ENCODE data around the gene PMEPA1. TPM values are rescaled to one million over a fixed set of nuclear protein-coding genes. Genes with fewer than 3 reads are reported as not detected.

The PMEPA1 gene
- total and polyA plus RNA-seq, 2 donors (not counting 1 experiment from before 2014, with no cell fraction given), result 9.9 to 37.4 TPM

GRCh38 chr20:57652606-57653545 is 56.9 kb downstream of the PMEPA1 start:
- H3K4me1 ChIP-seq (ENCODE audit: control insufficient read depth in 2 of 2, insufficient read depth in 2 of 2, low read length in 2 of 2), result peaks cover 4 to 10% of the 10 kb centered on the region in 2 donors
- no peak for ATAC-seq (ENCODE audit: low read depth)
- WGBS (ENCODE audit: insufficient coverage), result 96% methylated on average over 27 of the region's 28 CpGs
- no peak overlapping the region for H3K4me2 ChIP-seq (replicated peaks; ENCODE audit: low read depth, low read length, poor library complexity, severe bottlenecking)
- intact Hi-C loops (cut with micrococcal nuclease), result loop anchor here (10.0 kb wide), 1 partner anchor 192 kb away; no protein-coding TSS in a partner anchor
- Mint-ChIP-seq H3K27ac (no peak overlapping the region), H3K4me3 (no peak overlapping the region), H3K4me1 (peaks cover 19% of the 10 kb centered on the region), H3K27me3 (no peaks in the 10 kb centered on the region), H3K9me3 (ENCODE audit: insufficient read depth) (no peaks in the 10 kb centered on the region)
- peaks cover 57% of the 10 kb centered on the region for H4K20me1 ChIP-seq (ENCODE audit: control insufficient read depth, insufficient read depth, low read length, poor library complexity, severe bottlenecking)
- H2AFZ ChIP-seq (ENCODE audit: insufficient read depth, low read depth, low read length, poor library complexity, severe bottlenecking), result no peak overlapping the region
- TF ChIP-seq CTCF (IDR thresholded peaks at IDR 0.05) (no peak), EZH2 (IDR thresholded peaks at IDR 0.05; ENCODE audit: borderline replicate concordance, insufficient read depth, low read depth, low read length, poor library complexity, severe bottlenecking) (no peak)
- ChIA-PET POLR2A (interaction anchor here (1.3 kb wide), 1 partner anchor 25 kb away, joined by 4 read pairs; no protein-coding TSS in a partner anchor), CTCF (interaction anchor here (1.0 to 7.0 kb wide), 16 partner anchors 7 to 527 kb away, joined by 3 to 100 read pairs (median 6); partner anchors contain the start of gene ZBP1)
- no peaks in the 10 kb centered on the region for H3K9me3 ChIP-seq (ENCODE audit: control extremely low read depth in 1 of 3, control insufficient read depth in 2 of 3, insufficient read depth in 1 of 3, low read length in 2 of 3)
- H3K4me3 ChIP-seq (ENCODE audit: control extremely low read depth in 1 of 5, extremely low read depth in 1 of 5, insufficient read depth in 1 of 5, low read depth in 2 of 5, low read length in 4 of 5), result no peak overlapping the region
- no peak overlapping the region for H3K27ac ChIP-seq (ENCODE audit: low read length in 2 of 2)
- H3K27me3 ChIP-seq (replicated peaks in 1 of 4; ENCODE audit: control extremely low read depth in 1 of 4, control insufficient read depth in 3 of 4, insufficient read depth in 4 of 4, low read length in 3 of 4), result no peaks in the 10 kb centered on the region
- peak; percentile 7 for DNase-seq
- H3K9ac ChIP-seq (ENCODE audit: low read length), result no peak overlapping the region
- H3K79me2 ChIP-seq (ENCODE audit: control insufficient read depth, insufficient read depth, low read length), result peaks cover 8% of the 10 kb centered on the region
- H3K36me3 ChIP-seq (replicated peaks in 1 of 2; ENCODE audit: control extremely low read depth in 1 of 2, control insufficient read depth in 1 of 2, extremely low read depth in 1 of 2, insufficient read depth in 2 of 2, low read length in 1 of 2), result peaks cover 0 to 65% of the 10 kb centered on the region in 2 experiments
